Measurements from ENCODE around the gene AKAP6.

Gene AKAP6

GRCh38 chr14:32524609-32525375 lies 195.7 kb downstream of the AKAP6 start:
- no peak overlapping the region for H3K4me3 ChIP-seq (ENCODE audit: low read depth, low read length)
- TF ChIP-seq CTCF (conservative IDR thresholded peaks at IDR 0.05; ENCODE audit: low read depth, low read length) = no peak
- DNase-seq (ENCODE audit: low read depth) = peak; percentile 27

GRCh38 chr14:32525591-32525990 lies 196.5 kb downstream of the AKAP6 start:
- TF ChIP-seq CTCF (conservative IDR thresholded peaks at IDR 0.05; ENCODE audit: low read depth, low read length) = no peak
- H3K4me3 ChIP-seq (ENCODE audit: low read depth, low read length) = no peak overlapping the region
- no peak for DNase-seq (ENCODE audit: low read depth)

- TF ChIP-seq CTCF (conservative IDR thresholded peaks at IDR 0.05; ENCODE audit: low read depth, low read length) = no peak
- H3K4me3 ChIP-seq (ENCODE audit: low read depth, low read length) = no peak overlapping the region
- no peak for DNase-seq (ENCODE audit: low read depth)
These were observed 201.7 kb downstream of the AKAP6 start for GRCh38 chr14:32530800-32531199.

- TF ChIP-seq CTCF (conservative IDR thresholded peaks at IDR 0.05; ENCODE audit: low read depth, low read length) = no peak
- no peak for DNase-seq (ENCODE audit: low read depth)
- no peak overlapping the region for H3K4me3 ChIP-seq (ENCODE audit: low read depth, low read length)
These were observed 202.9 kb downstream of the AKAP6 start for GRCh38 chr14:32531942-32532515.

GRCh38 chr14:32534145-32534544 lies 205.0 kb downstream of the AKAP6 start:
- no peak overlapping the region for H3K4me3 ChIP-seq (ENCODE audit: low read depth, low read length)
- no peak for TF ChIP-seq CTCF (conservative IDR thresholded peaks at IDR 0.05; ENCODE audit: low read depth, low read length)
- no peak for DNase-seq (ENCODE audit: low read depth)

- H3K4me3 ChIP-seq (ENCODE audit: low read depth, low read length) = no peak overlapping the region
- TF ChIP-seq CTCF (conservative IDR thresholded peaks at IDR 0.05; ENCODE audit: low read depth, low read length) = no peak
- no peak for DNase-seq (ENCODE audit: low read depth)
These were observed 207.1 kb downstream of the AKAP6 start for GRCh38 chr14:32536175-32536574.

- no peak overlapping the region for H3K4me3 ChIP-seq (ENCODE audit: low read depth, low read length)
- TF ChIP-seq CTCF (conservative IDR thresholded peaks at IDR 0.05; ENCODE audit: low read depth, low read length) = no peak
- DNase-seq (ENCODE audit: low read depth) = no peak
These were observed 208.1 kb downstream of the AKAP6 start for GRCh38 chr14:32537166-32537565.

Data from choroid plexus epithelial cell (primary cell).